ENCODE data around the gene DGCR2.
"Not testable (repeated sequence)": the region's sequence is repeated elsewhere in the genome, so short reads cannot be mapped to it uniquely, and the experiment has no call there.

DGCR2 gene

GRCh38 chr22:18999008-18999407 lies 123.2 kb downstream of the DGCR2 start:
- DNase-seq (ENCODE audit: low read depth): no peak

- DNase-seq (ENCODE audit: low read depth): no peak
Measured at GRCh38 chr22:18997925-18998315, 124.3 kb downstream of the DGCR2 start.

GRCh38 chr22:18997306-18997924 lies 124.8 kb downstream of the DGCR2 start:
- no peak for DNase-seq (ENCODE audit: low read depth)

- DNase-seq (ENCODE audit: low read depth): no peak
Measured at GRCh38 chr22:18996376-18996900, 125.8 kb downstream of the DGCR2 start.

- DNase-seq (ENCODE audit: low read depth): no peak
Measured at GRCh38 chr22:18995327-18995711, 126.9 kb downstream of the DGCR2 start.

- DNase-seq (ENCODE audit: low read depth): no peak
Measured at GRCh38 chr22:18994701-18995326, 127.4 kb downstream of the DGCR2 start.

GRCh38 chr22:18994056-18994455 lies 128.2 kb downstream of the DGCR2 start:
- DNase-seq (ENCODE audit: low read depth): no peak

GRCh38 chr22:18992543-18993198 lies 129.5 kb downstream of the DGCR2 start:
- DNase-seq (ENCODE audit: low read depth): no peak

- no peak for DNase-seq (ENCODE audit: low read depth)
Measured at GRCh38 chr22:18991821-18992442, 130.3 kb downstream of the DGCR2 start.

GRCh38 chr22:18991138-18991432 lies 131.1 kb downstream of the DGCR2 start:
- no peak for DNase-seq (ENCODE audit: low read depth)

- no peak for DNase-seq (ENCODE audit: low read depth)
Measured at GRCh38 chr22:18990355-18991137, 131.7 kb downstream of the DGCR2 start.

GRCh38 chr22:18988958-18989357 lies 133.3 kb downstream of the DGCR2 start:
- no peak for DNase-seq (ENCODE audit: low read depth)

GRCh38 chr22:18987765-18988164 lies 134.4 kb downstream of the DGCR2 start:
- DNase-seq (ENCODE audit: low read depth): no peak

GRCh38 chr22:18987114-18987513 lies 135.1 kb downstream of the DGCR2 start:
- DNase-seq (ENCODE audit: low read depth): not testable (repeated sequence)
